Regular cardiac myocyte (primary cell): ENCODE data around the gene NUPR2. TPM values are rescaled to one million over a fixed set of nuclear protein-coding genes. Genes with fewer than 3 reads are reported as not detected.

Source experiments
- total RNA-seq: library from RNA; depleted of rRNA; stranded (reverse); fragments of >200 nt; gene quantifications from 2 replicates; pipeline ENCODE4 v1.2.3, GENCODE V29; 2014

NUPR2 gene, protein sequence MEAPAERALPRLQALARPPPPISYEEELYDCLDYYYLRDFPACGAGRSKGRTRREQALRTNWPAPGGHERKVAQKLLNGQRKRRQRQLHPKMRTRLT
- not detected in 2 replicates for total RNA-seq

DNA sequence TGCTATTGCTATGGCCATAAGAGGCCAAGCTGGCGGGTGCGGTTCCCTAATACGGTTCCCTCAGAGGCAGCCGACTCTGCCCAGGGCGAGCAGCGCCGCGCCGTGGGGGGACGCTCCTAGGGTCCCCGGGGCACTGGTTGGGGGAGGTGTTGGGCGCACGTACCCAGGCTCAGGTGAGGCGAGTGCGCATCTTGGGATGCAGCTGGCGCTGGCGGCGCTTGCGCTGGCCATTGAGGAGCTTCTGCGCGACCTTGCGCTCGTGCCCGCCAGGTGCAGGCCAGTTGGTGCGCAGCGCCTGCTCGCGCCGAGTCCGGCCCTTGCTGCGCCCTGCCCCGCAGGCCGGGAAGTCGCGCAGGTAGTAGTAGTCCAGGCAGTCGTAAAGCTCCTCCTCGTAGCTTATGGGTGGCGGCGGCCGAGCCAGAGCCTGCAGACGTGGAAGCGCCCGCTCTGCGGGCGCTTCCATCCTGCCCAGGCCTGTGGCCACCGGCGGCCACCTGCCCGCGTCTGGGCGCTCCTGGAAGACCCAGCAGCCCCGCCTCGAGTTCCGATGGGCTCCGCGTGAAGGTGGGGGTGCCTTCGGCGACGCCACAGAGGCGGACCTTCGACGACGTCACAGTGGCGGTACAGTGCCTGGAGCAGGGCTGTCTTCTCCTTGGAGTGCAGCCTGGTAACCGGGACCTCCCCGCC, at the start of gene NUPR2:
Gene NUPR2 (minus strand): TSS at position 566 of the 687 bp plus-strand sequence. CDS start 103 bp downstream, at position 463.

DNA sequence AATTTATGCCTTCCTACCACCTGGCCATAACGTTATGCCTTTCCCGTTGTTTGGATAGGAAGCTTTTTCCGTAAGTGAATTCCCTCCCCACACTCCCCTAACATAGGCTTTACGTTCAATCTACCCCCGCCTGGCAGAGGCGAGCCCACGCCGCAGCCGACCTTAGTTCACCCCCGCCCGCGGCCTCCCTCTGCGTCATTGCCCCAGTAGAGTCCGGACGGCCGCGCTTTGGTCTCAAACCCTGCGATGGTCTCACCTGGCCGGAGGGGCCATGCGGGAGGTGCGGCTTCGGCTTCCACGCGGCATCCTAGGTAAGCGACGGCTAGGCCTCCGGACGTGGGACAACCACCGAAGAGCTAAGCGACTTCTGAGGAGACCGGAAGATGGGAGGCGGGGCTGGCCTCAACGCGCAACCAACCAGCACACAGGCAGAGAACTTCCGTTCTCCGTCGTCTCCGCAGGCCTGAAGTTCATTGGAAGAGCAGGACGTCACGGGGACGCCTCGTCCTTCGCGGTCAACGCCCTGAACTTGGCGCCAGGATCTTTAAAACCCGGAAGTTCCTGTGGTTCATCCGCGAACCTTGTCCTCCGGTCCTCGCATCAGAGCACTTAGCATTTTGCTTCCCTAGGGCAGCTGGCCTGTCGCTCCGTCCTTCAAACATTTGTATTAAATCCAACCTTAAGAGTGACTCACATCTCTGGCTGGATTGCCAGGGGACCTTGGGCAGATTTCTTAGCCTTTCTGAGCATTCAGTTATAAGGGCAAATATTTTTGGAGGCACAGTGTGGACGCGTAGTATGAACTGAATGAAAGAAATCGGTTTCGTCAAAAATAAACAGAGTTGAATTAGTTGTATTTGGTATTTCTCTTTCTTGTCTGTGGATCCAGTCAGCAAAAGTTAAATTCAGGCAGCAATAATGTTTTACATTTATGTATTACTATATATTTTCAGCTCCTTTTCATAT, 9.8 kb downstream of the NUPR2 start, which contains the start of gene CHCHD2:
Gene CHCHD2 (minus strand): TSS at position 369 of the 966 bp plus-strand sequence. CDS start 63 bp downstream, at position 306.

DNA sequence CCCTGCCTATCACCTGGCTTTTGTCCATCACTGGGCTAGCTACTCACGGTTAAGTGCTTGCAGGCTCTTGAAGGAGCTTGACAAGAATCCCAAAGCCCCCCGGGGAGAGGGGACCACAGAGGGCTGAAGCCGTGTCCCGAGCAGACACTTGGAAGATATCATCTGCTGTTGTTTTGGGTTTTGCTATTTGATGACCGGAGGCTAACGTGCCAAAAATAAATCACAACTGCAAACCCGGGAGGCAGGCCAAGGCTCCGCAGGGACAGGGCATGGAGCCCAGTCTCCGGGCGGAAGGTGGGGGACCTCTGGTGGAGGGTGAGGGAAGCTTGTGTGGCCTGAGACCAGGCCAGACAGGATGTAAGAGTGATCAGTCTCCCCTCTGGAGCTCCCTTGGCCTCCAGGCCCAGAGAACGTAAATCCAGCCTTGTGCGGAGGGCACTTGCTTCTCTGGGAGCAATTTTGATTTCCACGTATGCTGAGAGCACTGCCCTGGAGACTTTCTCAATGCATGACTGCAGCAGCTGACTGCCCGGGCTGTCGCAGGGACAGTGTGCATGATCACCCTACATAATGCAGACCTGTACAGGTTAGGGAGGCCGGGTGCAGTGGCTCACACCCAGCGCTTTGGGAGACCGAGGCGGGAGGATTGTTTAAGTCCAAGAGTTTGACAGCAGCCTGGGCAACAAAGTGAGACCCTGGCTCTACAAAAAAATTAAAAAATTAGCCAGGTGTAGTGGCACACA, 23.3 kb downstream of the NUPR2 start, which contains the start of gene PHKG1:
Gene PHKG1 (minus strand): TSS at position 164 of the 743 bp plus-strand sequence. CDS start 4,011 bp downstream, outside the sequence.

Other genes with a start within 250 kb of the NUPR2 start
- gene ZNF713, start 229.0 kb downstream of the NUPR2 start, total RNA-seq, result 1.5 and 1.7 TPM in 2 replicates
- 11.8 and 14.4 TPM in 2 replicates for gene MRPS17, start 164.5 kb downstream of the NUPR2 start, total RNA-seq
- gene NIPSNAP2, start 151.8 kb downstream of the NUPR2 start, total RNA-seq, result 26.8 and 31.0 TPM in 2 replicates
- 56.1 and 74.6 TPM in 2 replicates for gene PSPH, start 65.0 kb downstream of the NUPR2 start, total RNA-seq
- gene CCT6A, start 64.7 kb downstream of the NUPR2 start, total RNA-seq, result 163 and 373 TPM in 2 replicates
- 118 and 274 TPM in 2 replicates for gene SUMF2, start 52.1 kb downstream of the NUPR2 start, total RNA-seq
- gene PHKG1, start 23.5 kb downstream of the NUPR2 start, total RNA-seq, result 1.4 TPM in 1 of 2 replicates, not detected in the other
- gene CHCHD2, start 9.9 kb downstream of the NUPR2 start, total RNA-seq, result 305 and 307 TPM in 2 replicates